OCI-LY3 (cell line): ENCODE results near the gene PHYKPL.

ENCODE experiments used
- EZH2phosphoT487 ChIP-seq: fragments of 200-600 bp; shearing (Covaris generic); IDR thresholded peaks from 2 replicates; pipeline ENCODE4 v1.6.1; 2018; ENCODE audit warnings: antibody characterized with exemption, mixed run types, low read depth
- TF ChIP-seq, protein P1 (sequence below): fragments of 200-600, 300-600 bp; sonication (generic); IDR thresholded peaks from 2 replicates; pipeline ENCODE4 v1.5.1; 2014; ENCODE audit warnings: antibody characterized with exemption, low read length, low read depth

DNA sequence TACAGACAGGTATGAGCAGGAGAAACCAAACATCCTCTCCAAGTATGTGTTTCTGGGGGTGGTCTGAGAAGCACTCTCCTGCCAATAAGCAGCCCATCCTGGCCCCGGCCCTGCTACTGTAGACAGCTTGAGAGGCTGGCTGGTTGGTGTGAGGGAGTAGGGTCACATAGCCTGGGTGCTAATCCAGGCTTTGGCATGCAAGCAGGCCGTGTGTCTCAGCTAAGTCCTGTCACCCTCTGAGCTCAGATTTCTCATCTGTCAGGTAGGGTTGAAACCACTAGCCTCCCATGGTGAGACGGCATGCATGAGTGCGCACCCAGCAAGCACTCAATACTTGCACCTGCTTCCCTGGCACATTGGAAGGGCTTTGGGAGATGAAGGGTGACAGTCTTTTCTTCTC lies 49.8 kb upstream of the PHYKPL start:
- TF ChIP-seq, protein P1, sequence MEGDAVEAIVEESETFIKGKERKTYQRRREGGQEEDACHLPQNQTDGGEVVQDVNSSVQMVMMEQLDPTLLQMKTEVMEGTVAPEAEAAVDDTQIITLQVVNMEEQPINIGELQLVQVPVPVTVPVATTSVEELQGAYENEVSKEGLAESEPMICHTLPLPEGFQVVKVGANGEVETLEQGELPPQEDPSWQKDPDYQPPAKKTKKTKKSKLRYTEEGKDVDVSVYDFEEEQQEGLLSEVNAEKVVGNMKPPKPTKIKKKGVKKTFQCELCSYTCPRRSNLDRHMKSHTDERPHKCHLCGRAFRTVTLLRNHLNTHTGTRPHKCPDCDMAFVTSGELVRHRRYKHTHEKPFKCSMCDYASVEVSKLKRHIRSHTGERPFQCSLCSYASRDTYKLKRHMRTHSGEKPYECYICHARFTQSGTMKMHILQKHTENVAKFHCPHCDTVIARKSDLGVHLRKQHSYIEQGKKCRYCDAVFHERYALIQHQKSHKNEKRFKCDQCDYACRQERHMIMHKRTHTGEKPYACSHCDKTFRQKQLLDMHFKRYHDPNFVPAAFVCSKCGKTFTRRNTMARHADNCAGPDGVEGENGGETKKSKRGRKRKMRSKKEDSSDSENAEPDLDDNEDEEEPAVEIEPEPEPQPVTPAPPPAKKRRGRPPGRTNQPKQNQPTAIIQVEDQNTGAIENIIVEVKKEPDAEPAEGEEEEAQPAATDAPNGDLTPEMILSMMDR = no peak
- no peak for TF ChIP-seq EZH2phosphoT487
